Measurements from ENCODE around the gene GRB2.

GRB2 gene

DNA sequence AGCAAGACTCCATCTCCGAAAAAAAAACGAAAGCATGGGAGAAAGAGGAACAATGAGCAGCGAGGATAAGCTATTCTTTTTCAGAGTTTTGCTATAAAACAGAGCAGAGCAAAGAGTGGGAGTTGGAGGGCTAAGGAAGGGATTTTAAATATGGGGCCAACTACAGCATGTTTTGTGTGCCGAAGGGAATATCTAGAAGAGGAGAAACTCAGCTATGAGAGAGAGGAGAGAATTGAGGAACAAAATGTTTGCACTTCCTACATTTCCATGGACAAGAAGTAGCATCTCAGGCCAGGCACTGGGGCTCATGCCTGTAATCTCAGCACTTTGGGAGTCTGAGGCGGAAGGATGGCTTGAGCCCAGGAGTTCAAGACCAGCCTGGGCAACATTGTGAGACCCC, 13.1 kb upstream of the GRB2 start:
- peak in 1 of 2 experiments; percentile 23 for DNase-seq (ENCODE audit: low read depth in 1 of 2, low spot score in 1 of 2)
- H3K27ac ChIP-seq (replicated peaks), result peak overlapping the region; percentile 42
- no peak overlapping the region; the same call in 1 of the 2 replicates for H3K4me3 ChIP-seq (replicated peaks; ENCODE audit: insufficient read depth, low read length)
- no peaks in the 10 kb centered on the region for H3K27me3 ChIP-seq (ENCODE audit: insufficient read depth, poor library complexity, severe bottlenecking)
- TF ChIP-seq SPI1 (IDR thresholded peaks at IDR 0.05; ENCODE audit: borderline replicate concordance, low read depth) (peak; percentile 65), GABPA (IDR thresholded peaks at IDR 0.05; ENCODE audit: low read depth) (no peak)

DNA sequence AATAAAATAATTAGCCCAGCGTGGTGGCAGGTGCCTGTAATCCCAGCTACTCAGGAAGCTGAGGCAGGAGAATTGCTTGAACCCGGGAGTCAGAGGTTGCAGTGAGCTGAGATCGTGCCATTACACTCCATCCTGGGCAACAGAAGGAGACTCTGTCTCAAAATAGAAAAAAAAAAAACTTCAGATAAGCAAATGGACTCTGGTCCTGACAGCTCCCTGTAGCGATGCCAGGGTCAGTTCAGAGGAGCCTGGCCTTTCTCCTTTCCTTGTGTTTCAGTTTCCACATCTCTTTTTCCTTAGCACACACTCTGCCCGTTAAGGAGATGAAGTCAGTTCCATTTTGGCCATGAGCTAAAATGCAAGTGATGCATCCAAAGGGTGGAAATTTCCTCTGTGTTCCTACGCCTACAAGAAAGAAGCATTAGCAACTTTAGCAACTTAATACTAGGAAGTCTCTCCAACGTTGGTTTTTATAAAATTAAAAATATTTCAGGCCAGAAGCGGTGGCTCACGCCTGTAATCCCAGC, 11.6 kb upstream of the GRB2 start:
- H3K27me3 ChIP-seq (ENCODE audit: insufficient read depth, poor library complexity, severe bottlenecking), result no peaks in the 10 kb centered on the region
- H3K4me3 ChIP-seq (replicated peaks; ENCODE audit: insufficient read depth, low read length), result no peak overlapping the region
- DNase-seq (ENCODE audit: low read depth in 1 of 2, low spot score in 1 of 2), result no peak
- H3K27ac ChIP-seq (replicated peaks), result no peak overlapping the region
- TF ChIP-seq GABPA (IDR thresholded peaks at IDR 0.05; ENCODE audit: low read depth) (no peak), SPI1 (IDR thresholded peaks at IDR 0.05; ENCODE audit: borderline replicate concordance, low read depth) (no peak), POLR2AphosphoS5 (IDR thresholded peaks at IDR 0.05; ENCODE audit: low read depth) (no peak)
- TF ChIP-seq, protein P1, sequence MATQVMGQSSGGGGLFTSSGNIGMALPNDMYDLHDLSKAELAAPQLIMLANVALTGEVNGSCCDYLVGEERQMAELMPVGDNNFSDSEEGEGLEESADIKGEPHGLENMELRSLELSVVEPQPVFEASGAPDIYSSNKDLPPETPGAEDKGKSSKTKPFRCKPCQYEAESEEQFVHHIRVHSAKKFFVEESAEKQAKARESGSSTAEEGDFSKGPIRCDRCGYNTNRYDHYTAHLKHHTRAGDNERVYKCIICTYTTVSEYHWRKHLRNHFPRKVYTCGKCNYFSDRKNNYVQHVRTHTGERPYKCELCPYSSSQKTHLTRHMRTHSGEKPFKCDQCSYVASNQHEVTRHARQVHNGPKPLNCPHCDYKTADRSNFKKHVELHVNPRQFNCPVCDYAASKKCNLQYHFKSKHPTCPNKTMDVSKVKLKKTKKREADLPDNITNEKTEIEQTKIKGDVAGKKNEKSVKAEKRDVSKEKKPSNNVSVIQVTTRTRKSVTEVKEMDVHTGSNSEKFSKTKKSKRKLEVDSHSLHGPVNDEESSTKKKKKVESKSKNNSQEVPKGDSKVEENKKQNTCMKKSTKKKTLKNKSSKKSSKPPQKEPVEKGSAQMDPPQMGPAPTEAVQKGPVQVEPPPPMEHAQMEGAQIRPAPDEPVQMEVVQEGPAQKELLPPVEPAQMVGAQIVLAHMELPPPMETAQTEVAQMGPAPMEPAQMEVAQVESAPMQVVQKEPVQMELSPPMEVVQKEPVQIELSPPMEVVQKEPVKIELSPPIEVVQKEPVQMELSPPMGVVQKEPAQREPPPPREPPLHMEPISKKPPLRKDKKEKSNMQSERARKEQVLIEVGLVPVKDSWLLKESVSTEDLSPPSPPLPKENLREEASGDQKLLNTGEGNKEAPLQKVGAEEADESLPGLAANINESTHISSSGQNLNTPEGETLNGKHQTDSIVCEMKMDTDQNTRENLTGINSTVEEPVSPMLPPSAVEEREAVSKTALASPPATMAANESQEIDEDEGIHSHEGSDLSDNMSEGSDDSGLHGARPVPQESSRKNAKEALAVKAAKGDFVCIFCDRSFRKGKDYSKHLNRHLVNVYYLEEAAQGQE (IDR thresholded peaks at IDR 0.05; ENCODE audit: insufficient replicate concordance, low read depth), result no peak
- TF ChIP-seq, protein P2, sequence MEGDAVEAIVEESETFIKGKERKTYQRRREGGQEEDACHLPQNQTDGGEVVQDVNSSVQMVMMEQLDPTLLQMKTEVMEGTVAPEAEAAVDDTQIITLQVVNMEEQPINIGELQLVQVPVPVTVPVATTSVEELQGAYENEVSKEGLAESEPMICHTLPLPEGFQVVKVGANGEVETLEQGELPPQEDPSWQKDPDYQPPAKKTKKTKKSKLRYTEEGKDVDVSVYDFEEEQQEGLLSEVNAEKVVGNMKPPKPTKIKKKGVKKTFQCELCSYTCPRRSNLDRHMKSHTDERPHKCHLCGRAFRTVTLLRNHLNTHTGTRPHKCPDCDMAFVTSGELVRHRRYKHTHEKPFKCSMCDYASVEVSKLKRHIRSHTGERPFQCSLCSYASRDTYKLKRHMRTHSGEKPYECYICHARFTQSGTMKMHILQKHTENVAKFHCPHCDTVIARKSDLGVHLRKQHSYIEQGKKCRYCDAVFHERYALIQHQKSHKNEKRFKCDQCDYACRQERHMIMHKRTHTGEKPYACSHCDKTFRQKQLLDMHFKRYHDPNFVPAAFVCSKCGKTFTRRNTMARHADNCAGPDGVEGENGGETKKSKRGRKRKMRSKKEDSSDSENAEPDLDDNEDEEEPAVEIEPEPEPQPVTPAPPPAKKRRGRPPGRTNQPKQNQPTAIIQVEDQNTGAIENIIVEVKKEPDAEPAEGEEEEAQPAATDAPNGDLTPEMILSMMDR (IDR thresholded peaks at IDR 0.05; ENCODE audit: insufficient read depth, low read length), result no peak

DNA sequence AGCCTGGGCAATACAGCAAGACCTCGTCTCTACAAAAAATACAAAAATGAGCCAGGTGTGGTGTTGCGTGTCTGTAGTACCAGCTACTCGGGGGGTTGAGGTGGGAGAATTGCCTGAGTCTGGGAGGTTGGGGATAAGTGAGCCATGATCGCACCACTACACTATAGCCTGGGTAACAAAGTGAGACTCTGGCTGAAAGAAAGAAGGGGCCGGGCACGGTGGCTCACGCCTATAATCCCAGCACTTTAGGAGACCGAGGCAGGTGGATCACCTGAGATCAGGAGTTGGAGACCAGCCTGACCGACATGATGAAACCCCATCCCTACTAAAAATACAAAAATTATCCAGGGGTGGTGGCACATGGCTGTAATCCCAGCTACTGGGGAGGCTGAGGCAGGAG, 10.5 kb upstream of the GRB2 start:
- H3K4me3 ChIP-seq (replicated peaks; ENCODE audit: insufficient read depth, low read length), result no peak overlapping the region
- H3K27me3 ChIP-seq (ENCODE audit: insufficient read depth, poor library complexity, severe bottlenecking), result no peaks in the 10 kb centered on the region
- no peak for TF ChIP-seq SPI1 (IDR thresholded peaks at IDR 0.05; ENCODE audit: borderline replicate concordance, low read depth)
- TF ChIP-seq, protein P2 (IDR thresholded peaks at IDR 0.05; ENCODE audit: insufficient read depth, low read length), result no peak
- no peak overlapping the region for H3K27ac ChIP-seq (replicated peaks)
- no peak for DNase-seq (ENCODE audit: low read depth in 1 of 2, low spot score in 1 of 2)

DNA sequence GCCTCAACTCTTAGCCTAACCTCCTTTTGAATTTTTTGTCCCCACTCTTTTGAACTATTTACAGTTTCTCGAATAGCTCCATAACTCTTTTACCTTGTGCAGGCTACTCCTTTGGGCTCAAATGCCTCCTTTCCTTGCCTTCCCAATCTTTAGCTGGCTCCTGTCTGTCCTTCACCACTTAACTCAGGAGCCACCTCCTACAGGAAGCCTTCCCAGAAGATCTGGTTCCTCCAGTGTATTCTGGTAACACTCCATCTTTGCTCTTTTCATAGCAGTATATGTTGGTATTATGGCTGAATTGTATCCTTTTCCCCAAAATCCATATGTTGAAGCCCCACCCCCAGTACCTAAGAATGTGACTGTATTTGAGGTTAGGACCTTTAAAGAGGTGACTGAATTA, 9.0 kb upstream of the GRB2 start:
- no peak overlapping the region for H3K27ac ChIP-seq (replicated peaks)
- no peak overlapping the region for H3K4me3 ChIP-seq (replicated peaks; ENCODE audit: insufficient read depth, low read length)
- DNase-seq (ENCODE audit: low read depth in 1 of 2, low spot score in 1 of 2), result no peak
- TF ChIP-seq SPI1 (IDR thresholded peaks at IDR 0.05; ENCODE audit: borderline replicate concordance, low read depth), result no peak
- TF ChIP-seq, protein P1 (IDR thresholded peaks at IDR 0.05; ENCODE audit: insufficient replicate concordance, low read depth), result no peak
- TF ChIP-seq GABPA (IDR thresholded peaks at IDR 0.05; ENCODE audit: low read depth), result no peak
- no peak for TF ChIP-seq POLR2AphosphoS5 (IDR thresholded peaks at IDR 0.05; ENCODE audit: low read depth)
- TF ChIP-seq, protein P2 (IDR thresholded peaks at IDR 0.05; ENCODE audit: insufficient read depth, low read length), result no peak
- no peaks in the 10 kb centered on the region for H3K27me3 ChIP-seq (ENCODE audit: insufficient read depth, poor library complexity, severe bottlenecking)
